GM08714 (cell line): ENCODE results near the gene FAH.
"Not testable (repeated sequence)": the region's sequence is repeated elsewhere in the genome, so short reads cannot be mapped to it uniquely, and the experiment has no call there.

Experiments
- H3K4me3 ChIP-seq: fragments of 200-500 bp; sonication (Bioruptor generic); 2 replicates; pipeline ENCODE4 v1.5.1; 2014; ENCODE audit warnings: mild to moderate bottlenecking, low read length, inconsistent platforms
- ZNF274 ChIP-seq: IDR thresholded peaks from 2 replicates; pipeline ENCODE4 v1.6.1; 2012; ENCODE audit warnings: mild to moderate bottlenecking, low read depth, low read length

The FAH gene

GRCh38 chr15:80132382-80132781 is 20.4 kb upstream of the FAH start:
- no peak for TF ChIP-seq ZNF274
- no peak overlapping the region for H3K4me3 ChIP-seq

- no peak for TF ChIP-seq ZNF274
- no peak overlapping the region for H3K4me3 ChIP-seq
These were observed 15.9 kb upstream of the FAH start for GRCh38 chr15:80136854-80137253.

GRCh38 chr15:80138961-80139360 is 13.8 kb upstream of the FAH start:
- no peak for TF ChIP-seq ZNF274
- no peak overlapping the region for H3K4me3 ChIP-seq

DNA sequence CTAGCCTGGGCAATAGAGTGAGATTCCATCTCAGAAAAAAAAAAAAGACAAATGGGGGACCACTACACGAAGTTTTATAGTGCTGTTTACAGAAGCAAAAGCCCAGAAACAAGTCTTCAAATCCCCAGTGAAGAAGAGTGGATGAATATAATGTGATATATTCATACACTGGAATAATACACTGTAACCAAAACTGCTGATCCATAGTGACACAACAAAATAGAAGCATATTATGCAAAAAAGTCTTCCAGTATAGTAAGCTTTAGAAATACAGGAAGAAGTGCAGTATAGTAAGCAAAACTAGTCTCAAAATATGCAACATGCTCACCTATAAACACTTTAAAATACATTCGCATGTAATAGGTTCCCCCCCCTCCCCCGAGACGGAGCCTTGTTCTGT is 11.9 kb upstream of the FAH start:
- TF ChIP-seq ZNF274 = no peak
- no peak overlapping the region for H3K4me3 ChIP-seq

DNA sequence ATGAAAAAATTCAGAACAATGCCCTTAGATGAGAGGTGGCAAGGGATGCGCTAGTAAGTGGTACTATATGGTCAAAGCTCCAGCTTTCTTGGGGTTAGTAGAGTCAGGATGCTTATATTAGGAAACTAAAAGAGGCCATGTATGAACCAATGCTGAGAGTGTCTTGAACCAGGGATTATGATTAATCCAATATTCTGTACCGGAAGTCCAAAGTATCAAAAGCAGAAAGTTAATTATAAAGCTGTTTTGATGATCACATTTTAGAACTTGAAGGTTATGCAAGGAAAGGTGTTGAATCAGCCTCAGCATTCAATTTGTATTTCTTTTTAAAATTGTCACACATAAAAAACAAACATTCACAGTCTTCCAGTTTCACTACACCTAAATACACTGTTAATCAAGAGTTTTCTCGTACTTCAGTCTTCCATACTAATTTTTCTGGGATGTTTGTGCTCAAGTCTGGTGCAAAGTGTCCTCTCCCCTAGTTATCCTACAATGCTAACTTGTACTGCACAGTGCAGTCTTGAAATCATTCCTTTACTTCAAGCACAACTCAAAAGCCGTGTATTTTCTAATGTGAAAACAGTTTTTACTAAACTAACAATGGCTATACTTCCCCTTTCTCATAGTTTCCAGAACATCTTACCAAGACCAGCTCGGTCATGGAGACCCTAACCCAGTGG is 10.7 kb upstream of the FAH start:
- H3K4me3 ChIP-seq = no peak overlapping the region
- no peak for TF ChIP-seq ZNF274

- no peak for TF ChIP-seq ZNF274
- H3K4me3 ChIP-seq = no peak overlapping the region
These were observed 10.2 kb upstream of the FAH start for GRCh38 chr15:80142646-80143045.

DNA sequence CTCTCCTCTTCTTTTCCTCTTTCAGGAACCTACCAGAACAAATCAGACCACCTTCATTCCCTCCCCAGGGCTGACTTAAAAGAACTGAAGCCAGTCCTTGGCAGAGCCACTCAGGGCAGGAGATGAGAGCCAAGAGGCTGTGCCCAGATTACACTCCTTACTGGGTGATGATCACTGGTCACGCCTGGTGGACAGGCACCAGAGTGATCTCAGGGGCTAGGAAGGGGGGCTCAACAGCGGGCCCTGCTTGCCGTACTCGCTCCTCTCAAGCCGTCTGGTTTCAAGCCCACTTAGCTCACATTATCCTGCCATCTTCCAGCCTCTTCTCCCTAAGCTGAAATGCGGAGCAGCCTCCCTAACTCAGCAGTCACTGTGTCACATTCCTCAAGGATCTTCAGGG is 1.7 kb upstream of the FAH start:
- H3K4me3 ChIP-seq = no peak overlapping the region
- no peak for TF ChIP-seq ZNF274

DNA sequence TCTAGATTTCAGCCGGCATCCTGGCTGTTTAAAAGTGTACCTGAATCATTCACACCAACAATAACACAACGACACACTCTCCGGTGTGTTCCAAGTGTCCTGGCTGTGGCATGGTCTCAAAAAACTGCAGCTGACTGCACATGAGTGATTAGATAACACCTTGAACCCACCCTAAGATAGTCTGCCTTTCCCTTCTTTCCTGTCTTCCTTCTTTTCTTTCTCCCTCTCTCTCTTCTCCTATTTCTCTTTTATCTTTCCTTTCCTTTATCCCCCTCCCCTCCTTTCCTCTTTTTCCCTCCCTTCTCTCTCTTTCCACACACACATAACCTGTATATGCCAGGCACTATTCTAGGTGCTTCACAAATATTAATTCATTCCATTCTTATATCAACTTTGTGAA is 1.2 kb upstream of the FAH start:
- TF ChIP-seq ZNF274 = no peak
- no peak overlapping the region for H3K4me3 ChIP-seq

- no peak for TF ChIP-seq ZNF274
- peak overlapping the region; percentile 80 for H3K4me3 ChIP-seq
These were observed 461 bp upstream of the FAH start for GRCh38 chr15:80152180-80152895.

DNA sequence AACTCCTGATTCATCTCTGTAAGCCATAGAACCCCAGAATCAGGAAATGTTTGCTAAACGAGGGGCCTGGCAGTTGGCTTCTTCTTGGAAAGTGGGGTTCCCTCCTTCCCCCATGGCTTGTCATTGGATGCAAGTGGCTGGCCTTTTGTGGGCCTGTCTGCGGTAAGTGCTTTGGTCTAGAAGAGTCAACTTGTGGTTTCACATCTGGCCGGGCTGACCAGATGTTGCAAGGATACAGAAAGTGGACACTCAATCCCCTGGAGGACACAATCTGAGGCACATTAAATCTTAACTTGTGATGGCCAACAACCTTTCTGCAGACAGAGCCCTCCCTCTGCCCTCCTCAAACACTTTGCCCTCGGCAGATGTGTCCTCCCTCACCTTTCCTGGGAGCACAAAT is 1.1 kb downstream of the FAH start:
- peak overlapping the region; percentile 80; the same call in 1 of the 2 replicates for H3K4me3 ChIP-seq
- TF ChIP-seq ZNF274 = no peak

GRCh38 chr15:80154336-80154735 is 1.5 kb downstream of the FAH start:
- TF ChIP-seq ZNF274 = no peak

GRCh38 chr15:80155001-80155377 is 2.2 kb downstream of the FAH start:
- TF ChIP-seq ZNF274 = no peak
- no peak overlapping the region for H3K4me3 ChIP-seq

More at GRCh38 chr15:80154336-80154735, 1.5 kb downstream of the FAH start:
- no peak overlapping the region for H3K4me3 ChIP-seq

GRCh38 chr15:80155378-80156175 is 2.8 kb downstream of the FAH start:
- H3K4me3 ChIP-seq = not testable (repeated sequence)

- TF ChIP-seq ZNF274 = no peak
- H3K4me3 ChIP-seq = no peak overlapping the region
These were observed 3.4 kb downstream of the FAH start for GRCh38 chr15:80156176-80156720.

DNA sequence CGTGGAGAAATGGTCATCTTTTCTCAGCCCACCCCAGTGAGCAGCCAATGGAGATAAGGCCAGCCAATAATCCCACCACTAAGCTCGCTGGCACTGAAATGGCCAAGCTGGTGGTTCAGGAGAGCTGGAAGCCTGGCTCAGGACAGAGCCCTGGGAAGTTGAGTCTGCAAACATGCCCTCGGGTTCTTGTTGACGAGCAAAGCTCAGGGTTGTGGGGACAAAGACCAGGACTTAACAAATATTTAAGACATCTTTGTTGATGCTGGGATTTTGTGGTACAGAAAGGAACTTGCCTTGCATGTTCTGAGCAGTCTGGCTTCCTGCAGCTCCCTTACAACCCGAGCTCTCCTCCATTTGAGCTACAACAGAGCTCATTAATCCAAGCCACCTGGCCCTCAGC is 4.4 kb downstream of the FAH start:
- no peak overlapping the region for H3K4me3 ChIP-seq
- TF ChIP-seq ZNF274 = no peak

DNA sequence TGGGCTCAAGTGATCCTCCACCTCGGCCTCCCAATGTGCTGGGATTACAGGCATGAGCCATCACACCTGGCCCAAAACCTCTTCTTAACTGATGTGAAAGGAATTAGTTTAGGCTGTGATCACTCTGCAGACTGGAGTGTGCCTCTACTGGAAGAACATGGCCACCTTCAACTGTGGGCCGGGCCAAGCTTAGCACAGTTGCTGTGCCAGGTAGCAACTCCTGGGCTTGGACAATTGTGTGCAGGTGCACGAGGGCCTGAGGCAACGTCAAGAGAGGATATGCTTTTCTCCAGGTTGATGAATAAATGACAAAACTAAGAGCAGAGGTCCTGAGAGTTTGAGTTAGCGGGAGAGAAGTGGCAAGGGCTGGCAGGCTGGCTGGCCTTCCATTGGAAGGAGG is 6.5 kb downstream of the FAH start:
- no peak for TF ChIP-seq ZNF274
- H3K4me3 ChIP-seq = no peak overlapping the region
